Keratinocyte (primary cell): ENCODE measurements around the gene NLGN1.

Source experiments
- CTCF ChIP-seq, 3 experiments: IDR thresholded peaks in 1 of 3; conservative IDR thresholded peaks in 1 of 3; optimal IDR thresholded peaks in 1 of 3; 2 replicates in 2 of 3; 3 replicates in 1 of 3; pipeline versions ENCODE3 to v1.5.1; 2011; ENCODE audit warnings: low read length in 3 of 3, mild to moderate bottlenecking in 3 of 3, moderate library complexity in 2 of 3, control low read depth in 1 of 3, inconsistent platforms in 1 of 3; ENCODE audit not compliant: insufficient read depth in 2 of 3; ENCODE audit errors: extremely low read depth in 1 of 3
- EZH2 ChIP-seq: IDR thresholded peaks from one replicate; pipeline ENCODE4 v1.6.1; 2012; ENCODE audit warnings: inconsistent platforms, mild to moderate bottlenecking, low read length, moderate library complexity

GRCh38 chr3:173618148-173618547, 220.6 kb downstream of the NLGN1 start:
- TF ChIP-seq CTCF (optimal IDR thresholded peaks at IDR 0.05 in 1 of 3, IDR thresholded peaks at IDR 0.05 in 1 of 3, conservative IDR thresholded peaks at IDR 0.05 in 1 of 3; ENCODE audit: extremely low read depth in 1 of 3, insufficient read depth in 2 of 3, low read length in 3 of 3) (no peak), EZH2 (no peak)
